HepG2 (cell line): Measurements from ENCODE around the gene ZNF483. TPM values are rescaled to one million over a fixed set of nuclear protein-coding genes. Genes with fewer than 3 reads are reported as not detected.

Source experiments
- BORCS8-MEF2B ChIP-seq: sonication (generic); formaldehyde crosslinking; IDR thresholded peaks from 2 replicates; pipeline ENCODE4 v1.8.0; 2022; ENCODE audit warnings: mild to moderate bottlenecking, missing genetic modification reagents
- MAFF ChIP-seq: IDR thresholded peaks from 2 replicates; pipeline ENCODE4 v1.6.1; 2011; ENCODE audit warnings: low read depth, low read length, improper control_type of control experiment
- POLR2G ChIP-seq: fragments of 200-400 bp; formaldehyde crosslinking; IDR thresholded peaks from 2 replicates; pipeline ENCODE4 v1.6.1; 2018; ENCODE audit warnings: mild to moderate bottlenecking, low read depth, low read length, moderate library complexity
- RARA ChIP-seq: IDR thresholded peaks from 2 replicates; pipeline ENCODE4 v1.6.1; 2016; ENCODE audit warnings: missing genetic modification reagents, missing compliant biosample characterization
- U2AF2 ChIP-seq: fragments of 200-400 bp; formaldehyde crosslinking; IDR thresholded peaks from 2 replicates; pipeline ENCODE4 v1.6.1; 2017; ENCODE audit warnings: low read depth, mild to moderate bottlenecking, low read length
- ZNF136 ChIP-seq: sonication (generic); formaldehyde crosslinking; IDR thresholded peaks from 2 replicates; pipeline ENCODE4 v1.8.1; 2022; ENCODE audit warnings: low read depth, mild to moderate bottlenecking, moderate library complexity, missing genetic modification reagents
- ZNF160 ChIP-seq: sonication (generic); formaldehyde crosslinking; IDR thresholded peaks from 2 replicates; pipeline ENCODE4 v1.8.0; 2022; ENCODE audit warnings: mild to moderate bottlenecking, inconsistent platforms, missing genetic modification reagents
- ZNF713 ChIP-seq: sonication (generic); formaldehyde crosslinking; IDR thresholded peaks from 2 replicates; pipeline ENCODE4 v1.4.0; 2020; ENCODE audit warnings: mild to moderate bottlenecking, missing genetic modification reagents
- ZNF792 ChIP-seq: IDR thresholded peaks from 2 replicates; pipeline ENCODE4 v1.6.1; 2016
- ZSCAN21 ChIP-seq: sonication (generic); formaldehyde crosslinking; IDR thresholded peaks from 2 replicates; pipeline ENCODE4 v1.8.0; 2022; ENCODE audit warnings: mild to moderate bottlenecking, missing genetic modification reagents, moderate library complexity, borderline replicate concordance
- polyA plus RNA-seq, 8 experiments: library from polyadenylated mRNA; depleted of rRNA in 3 of 8; stranded (reverse) in 7 of 8; unstranded in 1 of 8; fragments of >200 nt; fragmentation: Illumina TruSeq in 4 of 8; extraction: Trizol in 4 of 8; gene quantifications; 2 replicates each; pipeline versions ENCODE4 v1.2.1 to v1.2.3, GENCODE V29; 2011 to 2016; ENCODE audit warnings: low read depth in 4 of 8, missing spikeins in 1 of 8, mixed read lengths in 1 of 8; ENCODE audit not compliant: insufficient read depth in 1 of 8
- total RNA-seq, 5 experiments: library from RNA; depleted of rRNA; stranded (reverse); fragments of >200 nt; fragmentation: Illumina TruSeq; extraction: Trizol; gene quantifications; 2 replicates each; pipeline ENCODE4 v1.2.3, GENCODE V29; 2016; ENCODE audit warnings: low read depth in 1 of 5
- TF ChIP-seq, protein P1 (sequence below): sonication (generic); formaldehyde crosslinking; conservative IDR thresholded peaks from 2 replicates; pipeline ENCODE4 v1.4.0; 2020; ENCODE audit warnings: missing genetic modification reagents
- TF ChIP-seq, protein P2 (sequence below): sonication (generic); formaldehyde crosslinking; IDR thresholded peaks from 2 replicates; pipeline ENCODE4 v1.4.0; 2020; ENCODE audit warnings: mild to moderate bottlenecking, missing genetic modification reagents, borderline replicate concordance
- TF ChIP-seq, protein P3 (sequence below): sonication (generic); formaldehyde crosslinking; IDR thresholded peaks from 2 replicates; pipeline ENCODE4 v1.4.0; 2020; ENCODE audit warnings: missing genetic modification reagents, borderline replicate concordance
- TF ChIP-seq, protein P4 (sequence below): sonication (generic); formaldehyde crosslinking; IDR thresholded peaks from 2 replicates; pipeline ENCODE4 v1.8.1; 2022; ENCODE audit warnings: mild to moderate bottlenecking, missing genetic modification reagents
- TF ChIP-seq, protein P5 (sequence below): sonication (generic); formaldehyde crosslinking; IDR thresholded peaks from 2 replicates; pipeline ENCODE4 v1.4.0; 2020; ENCODE audit warnings: missing genetic modification reagents, borderline replicate concordance

The ZNF483 gene
- total and polyA plus RNA-seq, 2 of the 13 experiments (the other 11 are each of a cell fraction or from before 2014, with no cell fraction given): 2.0 to 9.5 TPM

DNA sequence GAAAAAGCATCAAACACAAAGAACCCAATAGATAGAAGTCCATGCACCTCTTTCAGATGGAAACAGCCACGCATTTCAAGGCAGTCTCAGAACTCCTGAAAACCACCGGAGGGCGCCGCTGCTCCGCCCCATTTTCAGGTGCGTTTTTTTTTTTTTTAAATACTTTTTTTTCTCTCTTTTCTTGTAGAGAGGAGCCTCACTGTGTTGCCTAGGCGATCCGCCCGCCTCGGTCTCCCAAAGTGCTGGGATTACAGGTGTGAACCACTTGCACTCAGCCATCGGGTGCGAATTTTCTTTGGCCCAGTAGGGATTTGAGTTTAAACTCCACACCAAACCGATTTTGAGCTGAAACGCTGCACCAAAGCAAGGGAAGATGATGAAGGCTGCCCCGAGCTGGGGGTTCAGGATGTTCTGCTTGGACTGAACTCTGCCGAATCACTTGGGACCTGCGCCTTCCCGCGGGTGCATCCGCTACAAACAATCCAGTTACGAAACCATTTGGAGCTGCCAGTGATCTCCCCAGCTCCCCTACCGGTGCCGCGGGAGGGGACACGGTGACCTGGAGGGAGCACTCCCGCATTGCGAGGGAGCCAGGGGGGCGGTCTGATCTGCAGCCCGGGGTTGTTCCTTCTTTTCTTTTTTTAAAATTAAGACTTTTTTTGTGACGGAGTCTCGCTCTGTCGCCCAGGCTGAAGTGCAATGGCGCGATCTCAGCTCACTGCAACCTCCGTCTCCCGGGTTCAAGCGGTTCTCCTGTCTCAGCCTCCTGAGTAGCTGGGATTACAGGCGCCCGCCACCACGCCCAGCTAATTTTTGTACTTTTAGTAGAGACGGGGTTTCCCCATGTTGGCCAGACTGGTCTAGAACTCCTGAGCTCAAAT, 73.1 kb downstream of the ZNF483 start (continued):
- TF ChIP-seq, protein P1, sequence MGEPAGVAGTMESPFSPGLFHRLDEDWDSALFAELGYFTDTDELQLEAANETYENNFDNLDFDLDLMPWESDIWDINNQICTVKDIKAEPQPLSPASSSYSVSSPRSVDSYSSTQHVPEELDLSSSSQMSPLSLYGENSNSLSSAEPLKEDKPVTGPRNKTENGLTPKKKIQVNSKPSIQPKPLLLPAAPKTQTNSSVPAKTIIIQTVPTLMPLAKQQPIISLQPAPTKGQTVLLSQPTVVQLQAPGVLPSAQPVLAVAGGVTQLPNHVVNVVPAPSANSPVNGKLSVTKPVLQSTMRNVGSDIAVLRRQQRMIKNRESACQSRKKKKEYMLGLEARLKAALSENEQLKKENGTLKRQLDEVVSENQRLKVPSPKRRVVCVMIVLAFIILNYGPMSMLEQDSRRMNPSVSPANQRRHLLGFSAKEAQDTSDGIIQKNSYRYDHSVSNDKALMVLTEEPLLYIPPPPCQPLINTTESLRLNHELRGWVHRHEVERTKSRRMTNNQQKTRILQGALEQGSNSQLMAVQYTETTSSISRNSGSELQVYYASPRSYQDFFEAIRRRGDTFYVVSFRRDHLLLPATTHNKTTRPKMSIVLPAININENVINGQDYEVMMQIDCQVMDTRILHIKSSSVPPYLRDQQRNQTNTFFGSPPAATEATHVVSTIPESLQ (CRISPR knock-in tag): no peak
- TF ChIP-seq, protein P2, sequence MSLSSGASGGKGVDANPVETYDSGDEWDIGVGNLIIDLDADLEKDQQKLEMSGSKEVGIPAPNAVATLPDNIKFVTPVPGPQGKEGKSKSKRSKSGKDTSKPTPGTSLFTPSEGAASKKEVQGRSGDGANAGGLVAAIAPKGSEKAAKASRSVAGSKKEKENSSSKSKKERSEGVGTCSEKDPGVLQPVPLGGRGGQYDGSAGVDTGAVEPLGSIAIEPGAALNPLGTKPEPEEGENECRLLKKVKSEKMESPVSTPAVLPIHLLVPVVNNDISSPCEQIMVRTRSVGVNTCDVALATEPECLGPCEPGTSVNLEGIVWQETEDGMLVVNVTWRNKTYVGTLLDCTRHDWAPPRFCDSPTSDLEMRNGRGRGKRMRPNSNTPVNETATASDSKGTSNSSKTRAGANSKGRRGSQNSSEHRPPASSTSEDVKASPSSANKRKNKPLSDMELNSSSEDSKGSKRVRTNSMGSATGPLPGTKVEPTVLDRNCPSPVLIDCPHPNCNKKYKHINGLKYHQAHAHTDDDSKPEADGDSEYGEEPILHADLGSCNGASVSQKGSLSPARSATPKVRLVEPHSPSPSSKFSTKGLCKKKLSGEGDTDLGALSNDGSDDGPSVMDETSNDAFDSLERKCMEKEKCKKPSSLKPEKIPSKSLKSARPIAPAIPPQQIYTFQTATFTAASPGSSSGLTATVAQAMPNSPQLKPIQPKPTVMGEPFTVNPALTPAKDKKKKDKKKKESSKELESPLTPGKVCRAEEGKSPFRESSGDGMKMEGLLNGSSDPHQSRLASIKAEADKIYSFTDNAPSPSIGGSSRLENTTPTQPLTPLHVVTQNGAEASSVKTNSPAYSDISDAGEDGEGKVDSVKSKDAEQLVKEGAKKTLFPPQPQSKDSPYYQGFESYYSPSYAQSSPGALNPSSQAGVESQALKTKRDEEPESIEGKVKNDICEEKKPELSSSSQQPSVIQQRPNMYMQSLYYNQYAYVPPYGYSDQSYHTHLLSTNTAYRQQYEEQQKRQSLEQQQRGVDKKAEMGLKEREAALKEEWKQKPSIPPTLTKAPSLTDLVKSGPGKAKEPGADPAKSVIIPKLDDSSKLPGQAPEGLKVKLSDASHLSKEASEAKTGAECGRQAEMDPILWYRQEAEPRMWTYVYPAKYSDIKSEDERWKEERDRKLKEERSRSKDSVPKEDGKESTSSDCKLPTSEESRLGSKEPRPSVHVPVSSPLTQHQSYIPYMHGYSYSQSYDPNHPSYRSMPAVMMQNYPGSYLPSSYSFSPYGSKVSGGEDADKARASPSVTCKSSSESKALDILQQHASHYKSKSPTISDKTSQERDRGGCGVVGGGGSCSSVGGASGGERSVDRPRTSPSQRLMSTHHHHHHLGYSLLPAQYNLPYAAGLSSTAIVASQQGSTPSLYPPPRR (CRISPR knock-in tag): no peak
- TF ChIP-seq MAFF (no peak), ZSCAN21 (CRISPR knock-in tag) (no peak), ZNF713 (no peak), RARA (CRISPR knock-in tag) (no peak), ZNF136 (CRISPR knock-in tag) (no peak), ZNF160 (CRISPR knock-in tag) (no peak), U2AF2 (0 out of 2 replicates have a peak, but pooled peaks have one; percentile 39), BORCS8-MEF2B (CRISPR knock-in tag) (no peak), ZNF792 (CRISPR knock-in tag) (no peak), POLR2G (peak; percentile 49; the same call in 1 of the 2 replicates)
- TF ChIP-seq, protein P3, sequence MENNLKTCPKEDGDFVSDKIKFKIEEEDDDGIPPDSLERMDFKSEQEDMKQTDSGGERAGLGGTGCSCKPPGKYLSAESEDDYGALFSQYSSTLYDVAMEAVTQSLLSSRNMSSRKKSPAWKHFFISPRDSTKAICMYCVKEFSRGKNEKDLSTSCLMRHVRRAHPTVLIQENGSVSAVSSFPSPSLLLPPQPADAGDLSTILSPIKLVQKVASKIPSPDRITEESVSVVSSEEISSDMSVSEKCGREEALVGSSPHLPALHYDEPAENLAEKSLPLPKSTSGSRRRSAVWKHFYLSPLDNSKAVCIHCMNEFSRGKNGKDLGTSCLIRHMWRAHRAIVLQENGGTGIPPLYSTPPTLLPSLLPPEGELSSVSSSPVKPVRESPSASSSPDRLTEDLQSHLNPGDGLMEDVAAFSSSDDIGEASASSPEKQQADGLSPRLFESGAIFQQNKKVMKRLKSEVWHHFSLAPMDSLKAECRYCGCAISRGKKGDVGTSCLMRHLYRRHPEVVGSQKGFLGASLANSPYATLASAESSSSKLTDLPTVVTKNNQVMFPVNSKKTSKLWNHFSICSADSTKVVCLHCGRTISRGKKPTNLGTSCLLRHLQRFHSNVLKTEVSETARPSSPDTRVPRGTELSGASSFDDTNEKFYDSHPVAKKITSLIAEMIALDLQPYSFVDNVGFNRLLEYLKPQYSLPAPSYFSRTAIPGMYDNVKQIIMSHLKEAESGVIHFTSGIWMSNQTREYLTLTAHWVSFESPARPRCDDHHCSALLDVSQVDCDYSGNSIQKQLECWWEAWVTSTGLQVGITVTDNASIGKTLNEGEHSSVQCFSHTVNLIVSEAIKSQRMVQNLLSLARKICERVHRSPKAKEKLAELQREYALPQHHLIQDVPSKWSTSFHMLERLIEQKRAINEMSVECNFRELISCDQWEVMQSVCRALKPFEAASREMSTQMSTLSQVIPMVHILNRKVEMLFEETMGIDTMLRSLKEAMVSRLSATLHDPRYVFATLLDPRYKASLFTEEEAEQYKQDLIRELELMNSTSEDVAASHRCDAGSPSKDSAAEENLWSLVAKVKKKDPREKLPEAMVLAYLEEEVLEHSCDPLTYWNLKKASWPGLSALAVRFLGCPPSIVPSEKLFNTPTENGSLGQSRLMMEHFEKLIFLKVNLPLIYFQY (CRISPR knock-in tag): no peak
- TF ChIP-seq, protein P4, sequence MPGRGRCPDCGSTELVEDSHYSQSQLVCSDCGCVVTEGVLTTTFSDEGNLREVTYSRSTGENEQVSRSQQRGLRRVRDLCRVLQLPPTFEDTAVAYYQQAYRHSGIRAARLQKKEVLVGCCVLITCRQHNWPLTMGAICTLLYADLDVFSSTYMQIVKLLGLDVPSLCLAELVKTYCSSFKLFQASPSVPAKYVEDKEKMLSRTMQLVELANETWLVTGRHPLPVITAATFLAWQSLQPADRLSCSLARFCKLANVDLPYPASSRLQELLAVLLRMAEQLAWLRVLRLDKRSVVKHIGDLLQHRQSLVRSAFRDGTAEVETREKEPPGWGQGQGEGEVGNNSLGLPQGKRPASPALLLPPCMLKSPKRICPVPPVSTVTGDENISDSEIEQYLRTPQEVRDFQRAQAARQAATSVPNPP (CRISPR knock-in tag): no peak
- TF ChIP-seq, protein P5, sequence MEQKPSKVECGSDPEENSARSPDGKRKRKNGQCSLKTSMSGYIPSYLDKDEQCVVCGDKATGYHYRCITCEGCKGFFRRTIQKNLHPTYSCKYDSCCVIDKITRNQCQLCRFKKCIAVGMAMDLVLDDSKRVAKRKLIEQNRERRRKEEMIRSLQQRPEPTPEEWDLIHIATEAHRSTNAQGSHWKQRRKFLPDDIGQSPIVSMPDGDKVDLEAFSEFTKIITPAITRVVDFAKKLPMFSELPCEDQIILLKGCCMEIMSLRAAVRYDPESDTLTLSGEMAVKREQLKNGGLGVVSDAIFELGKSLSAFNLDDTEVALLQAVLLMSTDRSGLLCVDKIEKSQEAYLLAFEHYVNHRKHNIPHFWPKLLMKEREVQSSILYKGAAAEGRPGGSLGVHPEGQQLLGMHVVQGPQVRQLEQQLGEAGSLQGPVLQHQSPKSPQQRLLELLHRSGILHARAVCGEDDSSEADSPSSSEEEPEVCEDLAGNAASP (CRISPR knock-in tag): no peak
